Right cardiac atrium (tissue), 5 donors: ENCODE measurements around the gene KRTAP3-2. TPM values are rescaled to one million over a fixed set of nuclear protein-coding genes. Genes with fewer than 3 reads are reported as not detected.

ENCODE experiments used
- ATAC-seq, 2 donors: fragments of 200-7000 bp; cut with Tn5 transposase; one replicate each; pipeline versions ENCODE4 v1.8.0 to v1.9.1; 2020; ENCODE audit warnings: moderate library complexity in 2 of 2, mild to moderate bottlenecking in 1 of 2
- DNase-seq, 3 donors: peaks; one replicate each; pipeline ENCODE4 v3.0.0-alpha.2; 2020
- H3K27ac ChIP-seq: one replicate; pipeline ENCODE4 v1.5.1; 2013; ENCODE audit warnings: mild to moderate bottlenecking, low read length, control low read depth, moderate library complexity
- H3K27me3 ChIP-seq: one replicate; pipeline ENCODE4 v1.6.1; 2013; ENCODE audit not compliant: control insufficient read depth, insufficient read depth
- H3K4me1 ChIP-seq: one replicate; pipeline ENCODE4 v1.6.1; 2013; ENCODE audit warnings: low read length; ENCODE audit not compliant: control insufficient read depth, insufficient read depth
- H3K4me3 ChIP-seq: one replicate; pipeline ENCODE4 v1.5.1; 2013; ENCODE audit warnings: low read length, control low read depth
- H3K9me3 ChIP-seq: one replicate; pipeline ENCODE4 v1.6.1; 2013; ENCODE audit warnings: low read length; ENCODE audit not compliant: control insufficient read depth
- WGBS: extraction: QIAGEN DNeasy Blood & Tissue Kit; methylation state at CpG from one replicate; pipeline ENCODE4 v1.1.7; 2013; 5-methylcytosine and 5-hydroxymethylcytosine counted together
- intact Hi-C, 4 donors: fragments of 100-400 bp; cut with DNase I; formaldehyde crosslinking; loops; one replicate each; pipeline versions ENCODE4 v1.11.0 to v1.14.0; 2022 to 2023
- polyA plus RNA-seq: library from polyadenylated mRNA; stranded (reverse); fragments of 200-250 nt; gene quantifications from one replicate; pipeline ENCODE4 v1.2.3, GENCODE V29; 2013
- total RNA-seq, 4 donors: library from RNA; stranded (reverse); fragmentation: NEBNext Ultra II Directional; extraction: Animal tissue kit (Norgen Biotek cat#: 25700); gene quantifications; one replicate each; pipeline ENCODE4 v1.2.1, GENCODE V29; 2021
- donor health status: healthy with polysubstance abuse.
- donor health status: DM: no; HTN: yes; CAD: no.
- donor health status: DM: no; HTN: no; CAD: no.
- donor health status: DM: no; HTN: yes; CAD: no; lungs with severe emphysema.
- donor health status: DM: yes; HTN: yes; CAD: no.

The KRTAP3-2 gene
- total and polyA plus RNA-seq, 5 donors, result not detected

GRCh38 chr17:40961591-40961990 lies 38.1 kb downstream of the KRTAP3-2 start:
- H3K27me3 ChIP-seq, result no peaks in the 10 kb centered on the region
- no peak for DNase-seq
- no peaks in the 10 kb centered on the region for H3K9me3 ChIP-seq
- H3K4me1 ChIP-seq, result no peaks in the 10 kb centered on the region
- 84% methylated on average over 1 of the region's 1 CpG for WGBS
- ATAC-seq, result no peak
- intact Hi-C loops, result no loop called here
- H3K4me3 ChIP-seq, result no peak overlapping the region
- no peak overlapping the region for H3K27ac ChIP-seq

- WGBS, result 42% methylated on average over 10 of the region's 10 CpGs
- ATAC-seq (no peak), DNase-seq (peak in 1 of 3 donors; percentile 45)
- Histone ChIP-seq H3K4me3 (no peak overlapping the region), H3K4me1 (no peaks in the 10 kb centered on the region), H3K9me3 (no peaks in the 10 kb centered on the region), H3K27me3 (no peaks in the 10 kb centered on the region), H3K27ac (no peak overlapping the region)
- intact Hi-C loops, result no loop called here
Observed at GRCh38 chr17:40960144-40960543, 39.6 kb downstream of the KRTAP3-2 start.

GRCh38 chr17:40958086-40958953 lies 41.4 kb downstream of the KRTAP3-2 start:
- WGBS, result 75% methylated on average over 12 of the region's 12 CpGs
- H3K27ac ChIP-seq, result no peak overlapping the region
- H3K27me3 ChIP-seq, result no peaks in the 10 kb centered on the region
- no peak for ATAC-seq
- no peak overlapping the region for H3K4me3 ChIP-seq
- H3K9me3 ChIP-seq, result no peaks in the 10 kb centered on the region
- no peaks in the 10 kb centered on the region for H3K4me1 ChIP-seq
- intact Hi-C loops, result no loop called here
- DNase-seq, result no peak

- no peak overlapping the region for H3K4me3 ChIP-seq
- H3K9me3 ChIP-seq, result no peaks in the 10 kb centered on the region
- DNase-seq (no peak), ATAC-seq (no peak)
- WGBS, result 75% methylated on average over 8 of the region's 8 CpGs
- no peaks in the 10 kb centered on the region for H3K27me3 ChIP-seq
- no peak overlapping the region for H3K27ac ChIP-seq
- no peaks in the 10 kb centered on the region for H3K4me1 ChIP-seq
- intact Hi-C loops, result no loop called here
Observed at GRCh38 chr17:40956401-40957254, 43.1 kb downstream of the KRTAP3-2 start.

GRCh38 chr17:40953881-40954280 lies 45.8 kb downstream of the KRTAP3-2 start:
- 80% methylated on average over 2 of the region's 2 CpGs for WGBS
- no peaks in the 10 kb centered on the region for H3K27me3 ChIP-seq
- DNase-seq, result no peak
- H3K27ac ChIP-seq, result no peak overlapping the region
- no peaks in the 10 kb centered on the region for H3K4me1 ChIP-seq
- ATAC-seq, result no peak
- H3K9me3 ChIP-seq, result no peaks in the 10 kb centered on the region
- intact Hi-C loops, result no loop called here
- H3K4me3 ChIP-seq, result no peak overlapping the region

GRCh38 chr17:40952661-40953060 lies 47.0 kb downstream of the KRTAP3-2 start:
- Histone ChIP-seq H3K27me3 (no peaks in the 10 kb centered on the region), H3K4me3 (no peak overlapping the region), H3K27ac (no peak overlapping the region), H3K9me3 (no peaks in the 10 kb centered on the region), H3K4me1 (no peaks in the 10 kb centered on the region)
- no peak for DNase-seq
- intact Hi-C loops, result no loop called here
- no peak for ATAC-seq
- WGBS, result 61% methylated on average over 1 of the region's 1 CpG

- H3K4me1 ChIP-seq, result no peaks in the 10 kb centered on the region
- intact Hi-C loops, result no loop called here
- DNase-seq, result no peak
- H3K27me3 ChIP-seq, result no peaks in the 10 kb centered on the region
- H3K4me3 ChIP-seq, result no peak overlapping the region
- 80% methylated on average over 2 of the region's 2 CpGs for WGBS
- no peak overlapping the region for H3K27ac ChIP-seq
- H3K9me3 ChIP-seq, result no peaks in the 10 kb centered on the region
- ATAC-seq, result no peak
Observed at GRCh38 chr17:40952154-40952553, 47.6 kb downstream of the KRTAP3-2 start.

- intact Hi-C loops, result no loop called here
- H3K4me1 ChIP-seq, result no peaks in the 10 kb centered on the region
- DNase-seq (no peak), ATAC-seq (no peak)
- no peak overlapping the region for H3K4me3 ChIP-seq
- WGBS, result 95% methylated on average over 2 of the region's 2 CpGs
- H3K27ac ChIP-seq, result no peak overlapping the region
- no peaks in the 10 kb centered on the region for H3K9me3 ChIP-seq
- H3K27me3 ChIP-seq, result no peaks in the 10 kb centered on the region
Observed at GRCh38 chr17:40951011-40951622, 48.6 kb downstream of the KRTAP3-2 start.

GRCh38 chr17:40950176-40950575 lies 49.5 kb downstream of the KRTAP3-2 start:
- Histone ChIP-seq H3K4me3 (no peak overlapping the region), H3K27me3 (no peaks in the 10 kb centered on the region), H3K27ac (no peak overlapping the region), H3K9me3 (no peaks in the 10 kb centered on the region), H3K4me1 (no peaks in the 10 kb centered on the region)
- no peak for DNase-seq
- intact Hi-C loops, result no loop called here
- WGBS, result 80% methylated on average over 7 of the region's 7 CpGs
- no peak for ATAC-seq

GRCh38 chr17:40949418-40949817 lies 50.3 kb downstream of the KRTAP3-2 start:
- Histone ChIP-seq H3K9me3 (no peaks in the 10 kb centered on the region), H3K4me3 (no peak overlapping the region), H3K27ac (no peak overlapping the region), H3K4me1 (no peaks in the 10 kb centered on the region), H3K27me3 (no peaks in the 10 kb centered on the region)
- DNase-seq, result no peak
- WGBS, result 31% methylated on average over 10 of the region's 10 CpGs
- intact Hi-C loops, result no loop called here
- no peak for ATAC-seq
